ENCODE data around the gene BCKDHA. TPM values are rescaled to one million over a fixed set of nuclear protein-coding genes. Genes with fewer than 3 reads are reported as not detected.
A peak's percentile ranks its signal among the peaks of the same experiment; 100 is the strongest.

Gene BCKDHA
- total RNA-seq, 2 experiments from 2014 or later: 21.3 to 28.0 TPM

- Mint-ChIP-seq H3K4me3 (no peak overlapping the region), H3K27ac (no peak overlapping the region)
Measured at GRCh38 chr19:41436674-41436951, 39.0 kb downstream of the BCKDHA start.

GRCh38 chr19:41437944-41438574 lies 40.4 kb downstream of the BCKDHA start:
- H3K9me3 Mint-ChIP-seq: no peaks in the 10 kb centered on the region
- peak overlapping the region; percentile 8 for H3K27ac Mint-ChIP-seq
- DNase-seq: no peak
- peaks cover 7% of the 10 kb centered on the region for H3K36me3 Mint-ChIP-seq
- peaks cover 8% of the 10 kb centered on the region for H3K4me1 Mint-ChIP-seq
- H3K27me3 Mint-ChIP-seq: no peaks in the 10 kb centered on the region
- H3K4me3 Mint-ChIP-seq: peak overlapping the region; percentile 13

More at GRCh38 chr19:41436674-41436951, 39.0 kb downstream of the BCKDHA start:
- Mint-ChIP-seq H3K4me1 (peaks cover 8% of the 10 kb centered on the region), H3K9me3 (no peaks in the 10 kb centered on the region), H3K27me3 (no peaks in the 10 kb centered on the region), H3K36me3 (peaks cover 13% of the 10 kb centered on the region)
- no peak for DNase-seq

GRCh38 chr19:41439441-41440222 lies 42.0 kb downstream of the BCKDHA start, which contains the start of gene DMAC2:
TSS of gene DMAC2 (minus strand) at chr19:41439912. CDS start at chr19:41439899, 13 bp downstream.
- no peak within 1 kb of the TSS for H3K4me3 Mint-ChIP-seq
- peak; percentile 91 for DNase-seq
- peaks cover 8% of the 10 kb centered on the region for H3K4me1 Mint-ChIP-seq
- no peaks in the 10 kb centered on the region for H3K9me3 Mint-ChIP-seq
- H3K36me3 Mint-ChIP-seq: peaks cover 7% of the 10 kb centered on the region
- no peaks in the 10 kb centered on the region for H3K27me3 Mint-ChIP-seq
- peak within 1 kb of the TSS; percentile 4 for H3K27ac Mint-ChIP-seq

GRCh38 chr19:41441321-41441945 lies 43.8 kb downstream of the BCKDHA start:
- Mint-ChIP-seq H3K27ac (no peak overlapping the region), H3K9me3 (no peaks in the 10 kb centered on the region), H3K36me3 (peaks cover 7% of the 10 kb centered on the region), H3K27me3 (peaks cover 3% of the 10 kb centered on the region), H3K4me3 (no peak overlapping the region), H3K4me1 (peaks cover 8% of the 10 kb centered on the region)
- DNase-seq: no peak

GRCh38 chr19:41442473-41443355 lies 45.1 kb downstream of the BCKDHA start, which contains the start of gene ERICH4:
TSS of gene ERICH4 (plus strand) at chr19:41443156. CDS start at chr19:41443170, 14 bp downstream.
- peaks cover 13% of the 10 kb centered on the region for H3K27me3 Mint-ChIP-seq
- no peak within 1 kb of the TSS for H3K4me3 Mint-ChIP-seq
- H3K9me3 Mint-ChIP-seq: no peaks in the 10 kb centered on the region
- DNase-seq: no peak
- H3K4me1 Mint-ChIP-seq: peaks cover 10% of the 10 kb centered on the region
- H3K27ac Mint-ChIP-seq: no peak within 1 kb of the TSS
- H3K36me3 Mint-ChIP-seq: peaks cover 4% of the 10 kb centered on the region

GRCh38 chr19:41443813-41444455 lies 46.3 kb downstream of the BCKDHA start:
- DNase-seq: no peak
- no peak overlapping the region for H3K27ac Mint-ChIP-seq
- H3K4me3 Mint-ChIP-seq: no peak overlapping the region

GRCh38 chr19:41445575-41445974 lies 48.0 kb downstream of the BCKDHA start:
- Mint-ChIP-seq H3K36me3 (no peaks in the 10 kb centered on the region), H3K9me3 (no peaks in the 10 kb centered on the region), H3K27me3 (peaks cover 28% of the 10 kb centered on the region), H3K27ac (no peak overlapping the region), H3K4me3 (no peak overlapping the region), H3K4me1 (peaks cover 6% of the 10 kb centered on the region)
- DNase-seq: no peak

More at GRCh38 chr19:41443813-41444455, 46.3 kb downstream of the BCKDHA start:
- no peaks in the 10 kb centered on the region for H3K36me3 Mint-ChIP-seq
- no peaks in the 10 kb centered on the region for H3K9me3 Mint-ChIP-seq
- peaks cover 5% of the 10 kb centered on the region for H3K4me1 Mint-ChIP-seq
- H3K27me3 Mint-ChIP-seq: peaks cover 22% of the 10 kb centered on the region

GRCh38 chr19:41447732-41448332 lies 50.2 kb downstream of the BCKDHA start:
- Mint-ChIP-seq H3K27me3 (peaks cover 28% of the 10 kb centered on the region), H3K36me3 (no peaks in the 10 kb centered on the region)

GRCh38 chr19:41449079-41449864 lies 51.7 kb downstream of the BCKDHA start:
- Mint-ChIP-seq H3K27me3 (peaks cover 28% of the 10 kb centered on the region), H3K36me3 (no peaks in the 10 kb centered on the region), H3K9me3 (no peaks in the 10 kb centered on the region), H3K4me3 (peak overlapping the region; percentile 77), H3K4me1 (peaks cover 6% of the 10 kb centered on the region), H3K27ac (peak overlapping the region; percentile 42)
- DNase-seq: peak; percentile 73

More at GRCh38 chr19:41447732-41448332, 50.2 kb downstream of the BCKDHA start:
- peaks cover 6% of the 10 kb centered on the region for H3K4me1 Mint-ChIP-seq
- H3K27ac Mint-ChIP-seq: no peak overlapping the region
- no peak for DNase-seq
- no peak overlapping the region for H3K4me3 Mint-ChIP-seq
- H3K9me3 Mint-ChIP-seq: no peaks in the 10 kb centered on the region

GRCh38 chr19:41449865-41450178 lies 52.2 kb downstream of the BCKDHA start:
- peaks cover 28% of the 10 kb centered on the region for H3K27me3 Mint-ChIP-seq
- H3K4me1 Mint-ChIP-seq: peaks cover 6% of the 10 kb centered on the region
- DNase-seq: no peak
- no peaks in the 10 kb centered on the region for H3K36me3 Mint-ChIP-seq
- no peak overlapping the region for H3K4me3 Mint-ChIP-seq
- no peaks in the 10 kb centered on the region for H3K9me3 Mint-ChIP-seq
- H3K27ac Mint-ChIP-seq: no peak overlapping the region

- H3K9me3 Mint-ChIP-seq: no peaks in the 10 kb centered on the region
- H3K4me3 Mint-ChIP-seq: no peak overlapping the region
- H3K27me3 Mint-ChIP-seq: peaks cover 15% of the 10 kb centered on the region
- peaks cover 17% of the 10 kb centered on the region for H3K4me1 Mint-ChIP-seq
- no peak overlapping the region for H3K27ac Mint-ChIP-seq
- H3K36me3 Mint-ChIP-seq: no peaks in the 10 kb centered on the region
- no peak for DNase-seq
Measured at GRCh38 chr19:41452584-41453275, 55.1 kb downstream of the BCKDHA start.

GRCh38 chr19:41455936-41456335 lies 58.3 kb downstream of the BCKDHA start:
- Mint-ChIP-seq H3K27me3 (no peaks in the 10 kb centered on the region), H3K4me1 (peaks cover 15% of the 10 kb centered on the region), H3K4me3 (no peak overlapping the region), H3K27ac (no peak overlapping the region), H3K36me3 (no peaks in the 10 kb centered on the region), H3K9me3 (no peaks in the 10 kb centered on the region)
- no peak for DNase-seq

GRCh38 chr19:41456342-41456918 lies 58.8 kb downstream of the BCKDHA start:
- no peaks in the 10 kb centered on the region for H3K27me3 Mint-ChIP-seq
- DNase-seq: no peak
- H3K9me3 Mint-ChIP-seq: no peaks in the 10 kb centered on the region
- H3K27ac Mint-ChIP-seq: no peak overlapping the region
- peaks cover 15% of the 10 kb centered on the region for H3K4me1 Mint-ChIP-seq
- H3K4me3 Mint-ChIP-seq: no peak overlapping the region
- H3K36me3 Mint-ChIP-seq: no peaks in the 10 kb centered on the region
